LNCaP clone FGC (cell line): ENCODE results near the gene FBXO8.
"Not testable (repeated sequence)": the region's sequence is repeated elsewhere in the genome, so short reads cannot be mapped to it uniquely, and the experiment has no call there.

ENCODE experiments used
- DNase-seq: peaks from one replicate; pipeline ENCODE4 v3.0.0-alpha.2; 2011; ENCODE audit warnings: low read depth
- H3K4me3 ChIP-seq: 2 replicates; pipeline ENCODE4 v1.5.1; 2011; ENCODE audit warnings: mild to moderate bottlenecking, low read depth, low read length, control low read depth
- TF ChIP-seq, protein P1 (sequence below): IDR thresholded peaks from 2 replicates; pipeline ENCODE4 v1.5.1; 2012; ENCODE audit warnings: mild to moderate bottlenecking; ENCODE audit not compliant: control insufficient read depth, insufficient read depth; ENCODE audit errors: extremely low read depth

The FBXO8 gene

GRCh38 chr4:174312993-174313392 is 29.5 kb upstream of the FBXO8 start:
- TF ChIP-seq, protein P1, sequence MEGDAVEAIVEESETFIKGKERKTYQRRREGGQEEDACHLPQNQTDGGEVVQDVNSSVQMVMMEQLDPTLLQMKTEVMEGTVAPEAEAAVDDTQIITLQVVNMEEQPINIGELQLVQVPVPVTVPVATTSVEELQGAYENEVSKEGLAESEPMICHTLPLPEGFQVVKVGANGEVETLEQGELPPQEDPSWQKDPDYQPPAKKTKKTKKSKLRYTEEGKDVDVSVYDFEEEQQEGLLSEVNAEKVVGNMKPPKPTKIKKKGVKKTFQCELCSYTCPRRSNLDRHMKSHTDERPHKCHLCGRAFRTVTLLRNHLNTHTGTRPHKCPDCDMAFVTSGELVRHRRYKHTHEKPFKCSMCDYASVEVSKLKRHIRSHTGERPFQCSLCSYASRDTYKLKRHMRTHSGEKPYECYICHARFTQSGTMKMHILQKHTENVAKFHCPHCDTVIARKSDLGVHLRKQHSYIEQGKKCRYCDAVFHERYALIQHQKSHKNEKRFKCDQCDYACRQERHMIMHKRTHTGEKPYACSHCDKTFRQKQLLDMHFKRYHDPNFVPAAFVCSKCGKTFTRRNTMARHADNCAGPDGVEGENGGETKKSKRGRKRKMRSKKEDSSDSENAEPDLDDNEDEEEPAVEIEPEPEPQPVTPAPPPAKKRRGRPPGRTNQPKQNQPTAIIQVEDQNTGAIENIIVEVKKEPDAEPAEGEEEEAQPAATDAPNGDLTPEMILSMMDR: no peak
- DNase-seq: no peak
- no peak overlapping the region for H3K4me3 ChIP-seq

- DNase-seq: no peak
- TF ChIP-seq, protein P1: no peak
- no peak overlapping the region for H3K4me3 ChIP-seq
Measured at GRCh38 chr4:174307694-174308093, 24.2 kb upstream of the FBXO8 start.

DNA sequence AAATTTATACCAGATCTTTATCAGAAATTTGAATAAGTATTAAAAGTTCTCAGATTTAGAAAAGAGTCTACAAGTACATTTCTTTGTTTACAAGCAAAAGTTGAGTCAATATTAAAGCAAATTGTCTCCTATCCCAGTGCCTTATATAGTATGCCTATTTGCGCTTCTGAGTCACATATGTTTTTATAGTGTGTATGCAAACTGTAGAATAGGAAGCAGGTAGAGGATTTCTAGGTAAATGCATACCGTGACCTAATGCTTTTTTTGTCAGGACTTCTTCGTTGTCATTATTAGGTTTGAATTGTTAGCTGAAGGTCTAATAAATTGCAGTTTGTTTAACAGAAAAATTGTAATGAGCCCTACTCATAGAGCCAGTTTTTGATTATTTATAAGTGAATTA is 22.5 kb upstream of the FBXO8 start:
- no peak overlapping the region for H3K4me3 ChIP-seq
- TF ChIP-seq, protein P1: no peak
- DNase-seq: peak; percentile 89

DNA sequence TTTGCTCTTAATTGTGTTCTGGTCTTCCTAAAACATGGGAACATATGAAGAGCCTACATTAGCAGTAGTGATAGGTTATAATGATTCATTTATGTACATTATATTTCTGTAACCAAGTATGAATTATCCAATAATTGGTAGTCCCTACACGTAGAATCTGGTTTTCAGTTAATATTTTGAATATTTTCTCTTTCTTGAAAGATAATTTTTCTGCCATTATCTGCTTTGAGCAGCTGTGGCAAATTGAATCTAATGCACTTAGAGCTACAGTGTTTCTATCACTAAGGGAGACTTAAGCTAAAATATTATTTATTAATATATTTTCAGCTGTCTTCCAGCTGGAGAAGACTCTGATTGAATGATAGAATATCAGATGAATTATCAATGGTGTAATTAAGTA is 21.2 kb upstream of the FBXO8 start:
- TF ChIP-seq, protein P1: no peak
- H3K4me3 ChIP-seq: no peak overlapping the region
- DNase-seq: no peak

DNA sequence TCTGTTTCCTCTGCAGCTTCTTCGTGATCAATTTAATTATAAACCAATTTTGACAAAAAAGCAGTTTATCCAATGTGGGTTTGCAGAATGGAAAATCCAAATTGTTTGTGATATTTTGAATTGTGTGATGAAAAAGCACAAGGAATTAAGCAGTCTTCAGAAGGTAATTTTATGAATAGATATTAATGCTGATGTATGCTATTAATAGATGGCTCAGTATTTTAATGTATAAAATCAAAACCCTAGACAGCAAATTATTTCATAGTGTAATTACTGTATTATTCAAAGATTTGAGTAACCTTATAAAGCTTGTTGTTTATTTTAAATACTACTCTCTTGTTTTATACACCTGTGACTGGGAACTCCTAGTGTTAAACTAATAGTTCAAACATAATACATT is 20.2 kb upstream of the FBXO8 start:
- no peak for DNase-seq
- TF ChIP-seq, protein P1: no peak

GRCh38 chr4:174295142-174295541 is 11.7 kb upstream of the FBXO8 start:
- not testable (repeated sequence) for H3K4me3 ChIP-seq

More for the DNA sequence above, 20.2 kb upstream of the FBXO8 start:
- no peak overlapping the region for H3K4me3 ChIP-seq

DNA sequence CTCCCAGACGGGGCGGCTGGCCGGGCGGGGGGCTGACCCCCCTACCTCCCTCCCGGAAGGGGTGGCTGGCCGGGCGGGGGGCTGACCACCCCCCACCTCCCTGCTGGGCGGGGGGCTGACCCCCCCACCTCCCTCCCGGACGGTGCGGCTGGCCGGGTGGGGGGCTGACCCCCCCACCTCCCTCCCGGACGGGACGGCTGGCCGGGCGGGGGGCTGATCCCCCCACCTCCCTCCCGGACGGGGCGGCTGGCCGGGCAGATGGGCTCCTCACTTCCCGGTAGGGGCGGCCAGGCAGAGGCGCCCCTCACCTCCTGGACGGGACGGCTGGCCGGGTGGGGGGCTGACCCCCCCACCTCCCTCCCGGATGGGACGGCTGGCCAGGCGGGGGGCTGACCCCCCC is 11.2 kb upstream of the FBXO8 start:
- DNase-seq, H3K4me3 ChIP-seq: not testable (repeated sequence)

More at GRCh38 chr4:174295142-174295541, 11.7 kb upstream of the FBXO8 start:
- not testable (repeated sequence) for DNase-seq

DNA sequence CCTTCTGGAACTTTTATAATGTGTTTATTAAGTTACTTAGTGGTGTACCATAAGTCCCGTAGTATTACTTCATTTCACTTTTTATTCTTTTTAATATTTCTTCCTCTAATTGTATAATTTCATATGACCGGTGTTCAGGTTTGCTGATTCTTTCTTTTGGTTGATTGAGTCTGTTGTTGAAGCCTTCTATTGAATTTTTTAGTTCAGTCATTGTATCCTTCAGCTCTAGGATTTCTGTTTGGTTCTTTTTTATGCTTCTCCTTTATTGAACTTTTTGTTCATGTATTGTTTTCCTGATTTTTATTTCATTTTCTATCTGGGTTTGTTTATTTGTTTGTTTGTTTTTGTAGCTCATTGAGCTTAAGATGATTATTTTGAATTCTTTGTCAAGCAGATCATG is 9.0 kb upstream of the FBXO8 start:
- H3K4me3 ChIP-seq: no peak overlapping the region
- no peak for DNase-seq
- TF ChIP-seq, protein P1: no peak
